ENCODE results near the gene SLC24A4.

SLC24A4 gene

DNA sequence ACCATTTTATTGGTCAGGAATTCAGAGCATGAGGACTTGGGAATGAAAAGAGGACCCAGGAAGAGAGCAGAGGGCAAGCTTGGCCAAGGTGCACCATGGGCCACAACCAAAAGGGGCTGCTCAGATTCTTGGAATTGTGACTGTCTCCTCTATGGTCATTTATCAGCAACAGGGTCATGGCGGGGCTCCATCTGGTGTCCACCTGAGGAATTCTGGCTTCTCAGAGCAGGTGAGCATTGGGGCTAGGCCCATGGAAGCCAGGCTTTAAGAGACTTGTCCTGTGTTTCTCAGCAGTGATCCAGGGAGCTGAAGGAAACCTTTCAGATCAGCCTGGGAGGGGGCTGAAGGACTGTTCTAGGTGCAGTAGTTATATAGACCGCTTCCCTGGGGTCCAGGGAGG, 188.0 kb downstream of the SLC24A4 start:
- H3K27me3 ChIP-seq (ENCODE audit: control insufficient read depth, insufficient read depth, low read length): peaks cover 19% of the 10 kb centered on the region
- no peaks in the 10 kb centered on the region for H3K36me3 ChIP-seq (ENCODE audit: control insufficient read depth, insufficient read depth, low read length)
- no peak overlapping the region for H3K4me3 ChIP-seq (ENCODE audit: low read length)
- H3K9me3 ChIP-seq (ENCODE audit: control insufficient read depth, low read length): no peaks in the 10 kb centered on the region
- no peak overlapping the region for H3K9ac ChIP-seq (ENCODE audit: low read length)
- H3K4me1 ChIP-seq (ENCODE audit: control insufficient read depth, insufficient read depth, low read length): no peaks in the 10 kb centered on the region

DNA sequence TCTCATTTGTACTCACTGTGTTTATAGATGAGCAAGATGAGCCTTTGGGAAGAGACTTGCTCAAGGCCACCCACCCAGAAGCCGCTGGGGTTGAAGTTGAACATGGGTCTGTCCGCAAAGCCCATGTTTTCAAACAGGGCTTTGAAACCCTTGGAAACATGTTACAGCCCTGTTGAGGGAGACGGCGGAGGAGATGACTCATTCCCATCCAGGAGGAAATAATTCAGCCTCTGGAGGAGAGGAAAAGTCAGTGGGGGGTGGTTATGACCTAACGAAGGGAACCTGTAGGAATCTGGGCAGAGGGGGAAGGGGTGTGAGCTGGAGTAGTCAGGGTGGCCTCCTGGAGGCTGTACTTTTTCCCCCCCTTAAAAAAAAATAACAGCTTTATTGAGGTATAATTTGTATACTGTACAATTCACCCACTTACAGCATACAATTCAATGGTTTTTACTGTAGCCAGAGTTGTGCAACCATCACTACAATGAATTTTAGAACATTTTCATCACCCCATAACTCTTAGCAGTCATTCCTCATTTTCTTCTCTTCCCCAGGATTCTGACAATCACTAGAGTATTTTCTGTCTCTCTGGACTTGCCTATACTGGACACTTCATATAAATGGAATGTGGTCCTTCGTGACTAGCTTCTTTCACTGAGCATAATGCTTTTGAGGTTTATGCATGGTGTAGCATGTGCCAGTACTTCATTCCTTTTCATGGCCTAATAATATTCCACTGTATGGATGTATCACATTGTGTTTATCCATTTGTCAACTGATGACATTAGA, 188.7 kb downstream of the SLC24A4 start:
- Histone ChIP-seq H3K36me3 (ENCODE audit: control insufficient read depth, insufficient read depth, low read length) (no peaks in the 10 kb centered on the region), H3K4me1 (ENCODE audit: control insufficient read depth, insufficient read depth, low read length) (no peaks in the 10 kb centered on the region), H3K9ac (ENCODE audit: low read length) (no peak overlapping the region), H3K9me3 (ENCODE audit: control insufficient read depth, low read length) (no peaks in the 10 kb centered on the region), H3K4me3 (ENCODE audit: low read length) (no peak overlapping the region), H3K27me3 (ENCODE audit: control insufficient read depth, insufficient read depth, low read length) (peaks cover 19% of the 10 kb centered on the region)

DNA sequence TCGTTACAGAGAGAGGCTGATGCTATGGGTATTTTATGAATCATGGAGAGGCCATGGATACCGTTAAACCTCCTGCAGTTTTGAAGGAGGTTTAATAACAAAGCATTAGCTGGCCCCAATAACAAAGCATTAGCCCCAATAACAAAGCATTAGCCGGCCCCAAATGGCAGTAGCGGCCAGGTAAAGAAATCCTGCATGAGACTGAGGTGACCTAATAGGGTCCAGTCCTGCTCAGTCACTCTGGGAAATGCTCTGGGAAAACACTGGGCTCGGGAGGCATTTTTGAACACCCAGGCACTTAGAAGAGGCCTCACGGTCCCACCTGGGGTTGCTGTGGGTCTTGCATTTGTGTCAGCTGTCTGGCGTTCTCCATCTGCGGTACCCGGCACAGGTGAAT, 189.8 kb downstream of the SLC24A4 start:
- H3K4me1 ChIP-seq (ENCODE audit: control insufficient read depth, insufficient read depth, low read length): no peaks in the 10 kb centered on the region
- no peaks in the 10 kb centered on the region for H3K9me3 ChIP-seq (ENCODE audit: control insufficient read depth, low read length)
- peaks cover 19% of the 10 kb centered on the region for H3K27me3 ChIP-seq (ENCODE audit: control insufficient read depth, insufficient read depth, low read length)
- H3K9ac ChIP-seq (ENCODE audit: low read length): peak overlapping the region; percentile 68
- no peaks in the 10 kb centered on the region for H3K36me3 ChIP-seq (ENCODE audit: control insufficient read depth, insufficient read depth, low read length)
- H3K4me3 ChIP-seq (ENCODE audit: low read length): no peak overlapping the region

DNA sequence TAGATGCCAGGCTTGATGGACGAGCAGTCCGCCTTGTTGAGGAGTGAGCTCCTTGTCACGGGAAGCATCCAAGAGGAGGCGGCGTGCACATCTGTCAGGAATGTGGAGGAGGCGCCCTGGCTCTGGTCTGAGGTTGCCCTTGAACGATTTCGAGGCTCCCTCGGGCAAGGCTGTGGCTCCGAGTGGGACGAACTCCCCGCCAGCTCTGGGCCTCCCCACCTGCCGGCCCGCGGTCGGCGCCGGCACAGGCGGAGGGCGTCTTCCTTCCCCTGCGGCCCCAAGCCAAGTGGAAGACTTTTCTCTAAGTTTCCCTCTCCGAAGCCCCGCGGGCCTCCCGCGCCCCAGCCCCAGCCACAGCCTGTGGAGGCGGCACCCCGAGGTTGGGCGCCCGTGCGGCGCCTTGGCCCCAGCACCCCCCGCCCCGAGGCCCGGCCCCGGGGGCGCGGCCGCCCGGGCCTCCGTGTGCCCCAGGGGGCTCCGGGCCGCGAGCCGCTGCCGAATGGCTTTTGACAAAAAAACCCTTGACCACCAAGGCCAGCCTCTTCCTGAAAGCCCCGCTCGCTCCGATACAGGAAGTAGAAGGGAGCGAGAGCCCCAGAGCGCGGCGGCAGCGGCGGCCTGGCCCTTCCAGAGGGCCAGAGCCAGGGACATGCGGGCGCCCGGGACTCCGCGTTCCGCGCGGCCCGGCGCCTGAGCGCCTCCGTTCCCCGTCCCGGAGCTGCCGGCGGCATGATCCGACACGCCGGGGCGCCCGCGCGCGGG, 190.4 kb downstream of the SLC24A4 start, which contains the start of gene RIN3:
TSS of gene RIN3 (plus strand) at position 578 of the 762 bp plus-strand sequence. CDS start at position 730, 152 bp downstream.
- no peaks in the 10 kb centered on the region for H3K9me3 ChIP-seq (ENCODE audit: control insufficient read depth, low read length)
- H3K27me3 ChIP-seq (ENCODE audit: control insufficient read depth, insufficient read depth, low read length): peaks cover 19% of the 10 kb centered on the region
- H3K36me3 ChIP-seq (ENCODE audit: control insufficient read depth, insufficient read depth, low read length): no peaks in the 10 kb centered on the region

DNA sequence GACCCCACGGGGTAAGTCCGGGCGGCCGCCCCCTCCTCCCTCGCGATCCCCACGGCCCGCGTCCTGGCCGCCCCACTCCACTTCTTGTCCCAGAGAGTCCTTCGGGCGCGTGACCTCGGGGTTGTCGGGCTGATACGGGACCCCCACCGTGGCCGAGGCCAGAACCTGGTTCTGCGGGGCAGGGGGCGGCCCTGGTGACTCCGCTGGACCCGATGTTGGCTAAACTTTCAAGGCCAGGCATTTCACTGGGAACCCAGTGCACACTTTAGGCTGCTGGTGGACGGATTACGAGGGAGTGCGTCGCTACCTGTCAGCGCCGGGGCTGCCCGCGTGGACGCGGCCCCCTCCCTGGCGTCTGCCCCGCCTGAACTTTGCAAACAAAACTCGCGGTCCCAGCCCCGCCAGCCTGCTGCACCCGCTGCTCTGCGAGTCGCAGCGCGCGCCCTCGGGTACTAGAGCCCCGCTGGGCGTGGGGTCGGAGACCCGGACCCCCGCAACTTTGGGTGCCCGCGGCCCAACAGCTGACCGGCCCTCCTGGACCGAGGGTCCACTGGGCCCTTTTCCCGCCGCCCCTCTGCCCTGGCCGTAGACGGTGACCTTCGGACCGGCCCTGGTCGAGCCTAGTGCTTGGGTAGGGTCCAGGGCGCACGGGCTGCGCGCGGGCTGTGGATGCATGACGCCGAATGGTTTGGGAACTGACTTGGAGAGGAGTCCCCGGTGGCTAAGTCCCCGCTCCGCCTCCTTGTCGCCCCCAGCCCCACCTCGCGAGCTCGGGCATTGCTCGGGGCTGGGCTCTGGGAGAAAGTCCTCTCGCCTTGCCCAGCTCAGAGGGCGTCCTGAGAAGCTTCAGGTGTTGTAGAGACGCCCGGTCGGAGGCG, 191.2 kb downstream of the SLC24A4 start:
- H3K4me1 ChIP-seq (ENCODE audit: control insufficient read depth, insufficient read depth, low read length): no peaks in the 10 kb centered on the region
- H3K4me3 ChIP-seq (ENCODE audit: low read length): peak overlapping the region; percentile 19
- peaks cover 19% of the 10 kb centered on the region for H3K27me3 ChIP-seq (ENCODE audit: control insufficient read depth, insufficient read depth, low read length)
- no peaks in the 10 kb centered on the region for H3K36me3 ChIP-seq (ENCODE audit: control insufficient read depth, insufficient read depth, low read length)
- peak overlapping the region; percentile 68 for H3K9ac ChIP-seq (ENCODE audit: low read length)
- no peaks in the 10 kb centered on the region for H3K9me3 ChIP-seq (ENCODE audit: control insufficient read depth, low read length)

More for the DNA sequence above, 190.4 kb downstream of the SLC24A4 start, which contains the start of gene RIN3:
- Histone ChIP-seq H3K9ac (ENCODE audit: low read length) (peak within 1 kb of the TSS; percentile 68), H3K4me3 (ENCODE audit: low read length) (peak within 1 kb of the TSS; percentile 19), H3K4me1 (ENCODE audit: control insufficient read depth, insufficient read depth, low read length) (no peaks in the 10 kb centered on the region)

DNA sequence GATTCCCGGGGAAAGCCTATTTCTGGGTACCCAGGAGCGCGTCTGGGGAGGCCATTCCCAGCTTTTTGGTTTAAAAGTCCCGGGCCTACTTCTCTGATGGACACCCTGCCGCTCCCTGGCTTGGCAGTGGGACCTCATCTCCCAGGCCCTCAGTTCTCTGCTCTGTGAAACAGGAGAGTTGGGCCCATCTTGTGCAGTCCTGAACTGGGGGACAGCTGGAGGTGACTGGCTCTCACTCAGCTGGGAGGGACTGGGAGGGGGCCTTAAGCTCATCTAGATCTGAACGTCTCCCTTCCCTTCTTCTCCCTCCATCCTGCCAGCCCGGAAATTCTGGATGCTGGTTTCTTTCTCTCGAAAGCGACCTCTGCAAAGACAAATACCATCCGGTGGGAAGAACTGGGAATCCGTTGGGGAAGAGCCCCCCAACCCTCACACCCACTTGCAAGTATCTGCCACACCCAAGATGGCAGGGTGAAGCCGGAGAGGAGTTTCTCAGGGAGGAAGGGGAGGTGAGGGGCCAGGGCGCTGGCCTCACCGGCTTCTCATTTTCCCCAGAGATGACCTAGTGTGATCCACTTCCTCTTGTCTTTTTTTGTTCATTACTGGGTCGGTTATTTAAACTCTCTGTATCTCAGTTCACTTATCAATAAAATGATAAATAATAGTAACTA, 192.0 kb downstream of the SLC24A4 start:
- H3K27me3 ChIP-seq (ENCODE audit: control insufficient read depth, insufficient read depth, low read length): peaks cover 19% of the 10 kb centered on the region
- peak overlapping the region; percentile 68 for H3K9ac ChIP-seq (ENCODE audit: low read length)
- no peaks in the 10 kb centered on the region for H3K9me3 ChIP-seq (ENCODE audit: control insufficient read depth, low read length)
- H3K4me3 ChIP-seq (ENCODE audit: low read length): no peak overlapping the region
- no peaks in the 10 kb centered on the region for H3K36me3 ChIP-seq (ENCODE audit: control insufficient read depth, insufficient read depth, low read length)
- H3K4me1 ChIP-seq (ENCODE audit: control insufficient read depth, insufficient read depth, low read length): no peaks in the 10 kb centered on the region

DNA sequence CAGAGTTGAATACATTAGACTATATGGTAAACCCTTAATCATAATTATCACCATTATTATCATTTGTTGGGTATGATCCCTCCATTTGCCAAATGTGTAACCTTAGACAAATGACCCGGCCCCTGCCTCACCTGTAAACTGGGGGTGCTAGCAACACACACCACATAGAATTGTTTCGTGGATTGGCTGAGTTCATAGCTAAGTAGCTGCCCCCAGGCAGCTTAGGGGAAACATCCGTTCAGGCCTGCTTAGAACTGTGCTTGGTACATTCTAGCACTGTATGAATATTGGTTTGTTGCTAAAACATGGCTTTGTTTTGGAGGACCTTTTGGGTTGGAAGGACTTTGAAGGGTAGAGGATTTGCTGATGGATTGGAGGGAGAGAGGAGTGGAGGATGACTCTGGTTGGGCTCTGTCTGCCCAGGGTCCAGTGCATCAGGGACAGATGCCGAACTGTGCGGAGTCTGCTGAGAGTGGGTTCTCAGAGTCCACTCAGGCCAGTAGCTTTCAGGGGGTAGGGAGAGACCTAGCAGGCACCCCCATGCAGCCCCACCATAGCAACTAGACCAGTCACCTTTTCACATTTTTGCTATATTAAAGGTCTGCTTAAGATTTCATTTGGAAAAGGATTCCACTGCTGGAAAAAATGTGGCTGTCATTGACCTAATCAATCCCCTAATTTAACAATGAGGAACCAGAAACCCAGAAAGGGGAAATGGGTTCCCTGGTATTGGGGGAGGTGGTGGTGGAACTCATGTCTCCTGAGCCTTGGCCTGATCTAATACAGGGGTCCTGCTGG, 192.8 kb downstream of the SLC24A4 start:
- H3K36me3 ChIP-seq (ENCODE audit: control insufficient read depth, insufficient read depth, low read length): no peaks in the 10 kb centered on the region
- H3K4me1 ChIP-seq (ENCODE audit: control insufficient read depth, insufficient read depth, low read length): no peaks in the 10 kb centered on the region
- H3K9ac ChIP-seq (ENCODE audit: low read length): no peak overlapping the region
- H3K9me3 ChIP-seq (ENCODE audit: control insufficient read depth, low read length): no peaks in the 10 kb centered on the region
- peaks cover 19% of the 10 kb centered on the region for H3K27me3 ChIP-seq (ENCODE audit: control insufficient read depth, insufficient read depth, low read length)
- H3K4me3 ChIP-seq (ENCODE audit: low read length): no peak overlapping the region

DNA sequence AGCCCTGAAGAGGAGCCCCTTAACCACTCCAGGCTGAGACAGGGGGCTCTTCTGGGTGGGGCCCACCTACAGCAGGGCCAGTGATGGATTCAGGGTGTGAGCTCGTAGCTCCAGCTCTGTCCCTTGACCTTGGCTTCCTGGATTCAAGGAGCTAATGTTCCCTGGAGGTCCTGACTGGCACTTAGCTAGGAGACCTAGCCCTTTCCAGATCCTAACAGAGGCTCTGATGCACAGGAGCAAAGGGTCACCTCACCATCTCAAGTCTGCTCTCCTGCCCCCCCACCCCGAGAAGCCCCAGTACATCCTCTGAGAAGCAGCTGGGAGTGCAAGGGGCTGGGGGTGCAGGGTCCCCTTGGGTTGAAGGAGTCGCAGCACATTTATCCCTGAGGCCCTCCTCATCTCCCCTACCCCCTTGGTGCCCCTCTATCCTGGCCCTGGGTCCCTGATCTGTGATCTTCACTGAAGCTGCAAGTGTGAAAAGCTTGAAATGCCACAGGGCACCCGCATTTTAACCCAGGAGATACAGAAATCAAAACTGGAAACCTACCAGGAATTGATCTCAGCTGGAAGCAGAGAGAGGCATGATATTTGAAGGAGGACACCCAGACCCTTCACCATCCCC, 193.5 kb downstream of the SLC24A4 start:
- no peaks in the 10 kb centered on the region for H3K36me3 ChIP-seq (ENCODE audit: control insufficient read depth, insufficient read depth, low read length)
- H3K27me3 ChIP-seq (ENCODE audit: control insufficient read depth, insufficient read depth, low read length): peaks cover 19% of the 10 kb centered on the region
- H3K4me1 ChIP-seq (ENCODE audit: control insufficient read depth, insufficient read depth, low read length): no peaks in the 10 kb centered on the region
- H3K4me3 ChIP-seq (ENCODE audit: low read length): no peak overlapping the region
- no peak overlapping the region for H3K9ac ChIP-seq (ENCODE audit: low read length)
- H3K9me3 ChIP-seq (ENCODE audit: control insufficient read depth, low read length): no peaks in the 10 kb centered on the region

DNA sequence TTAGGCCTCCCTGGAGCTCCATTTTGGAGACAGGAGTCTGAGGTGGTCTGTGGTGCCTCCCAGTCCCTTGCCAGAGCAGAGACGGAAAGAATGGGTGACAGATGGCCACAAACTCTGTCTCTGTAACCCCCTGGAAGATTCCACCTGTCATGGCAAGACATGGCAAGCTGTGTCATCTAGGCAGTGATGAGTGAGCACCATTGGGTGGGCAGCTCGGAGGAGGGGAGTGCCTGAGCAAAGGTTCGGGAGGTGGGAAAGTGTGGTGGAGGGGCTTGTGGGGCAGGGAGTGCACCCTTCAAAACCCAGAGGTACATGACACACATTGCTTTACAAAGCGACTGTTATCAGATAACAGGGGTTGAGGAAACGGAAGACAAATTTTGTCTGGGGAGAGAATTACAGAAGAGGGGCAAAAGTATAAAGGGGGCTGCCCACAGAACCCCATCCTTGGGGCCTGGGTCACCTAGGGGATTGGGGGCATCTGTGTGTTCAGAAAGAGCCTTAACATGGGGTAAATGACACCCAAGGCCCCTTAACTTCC, 194.1 kb downstream of the SLC24A4 start:
- no peaks in the 10 kb centered on the region for H3K4me1 ChIP-seq (ENCODE audit: control insufficient read depth, insufficient read depth, low read length)
- H3K9ac ChIP-seq (ENCODE audit: low read length): no peak overlapping the region
- no peak overlapping the region for H3K4me3 ChIP-seq (ENCODE audit: low read length)
- H3K36me3 ChIP-seq (ENCODE audit: control insufficient read depth, insufficient read depth, low read length): no peaks in the 10 kb centered on the region
- no peaks in the 10 kb centered on the region for H3K9me3 ChIP-seq (ENCODE audit: control insufficient read depth, low read length)
- peaks cover 19% of the 10 kb centered on the region for H3K27me3 ChIP-seq (ENCODE audit: control insufficient read depth, insufficient read depth, low read length)

DNA sequence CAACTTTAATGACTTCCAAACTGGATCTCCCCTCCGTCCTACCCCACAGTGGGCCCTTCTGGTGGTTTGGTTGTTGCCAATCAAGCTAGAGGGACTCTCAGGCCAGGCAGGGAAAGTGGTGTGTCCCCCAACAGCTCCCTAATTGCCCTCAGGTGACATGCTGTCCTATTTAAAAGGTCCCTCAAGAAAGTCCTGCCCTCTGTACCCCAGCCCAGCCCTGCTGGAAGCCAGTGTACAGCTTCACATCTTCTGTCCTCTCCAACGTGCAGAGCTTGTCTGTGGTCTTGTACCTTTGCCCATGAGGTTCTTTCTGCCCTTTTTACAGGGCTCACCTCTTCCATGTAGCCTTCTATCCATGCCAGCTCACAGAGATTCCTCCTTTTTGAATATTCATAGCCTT, 194.8 kb downstream of the SLC24A4 start:
- Histone ChIP-seq H3K4me1 (ENCODE audit: control insufficient read depth, insufficient read depth, low read length) (no peaks in the 10 kb centered on the region), H3K4me3 (ENCODE audit: low read length) (no peak overlapping the region), H3K9ac (ENCODE audit: low read length) (no peak overlapping the region), H3K9me3 (ENCODE audit: control insufficient read depth, low read length) (no peaks in the 10 kb centered on the region), H3K27me3 (ENCODE audit: control insufficient read depth, insufficient read depth, low read length) (peaks cover 18% of the 10 kb centered on the region), H3K36me3 (ENCODE audit: control insufficient read depth, insufficient read depth, low read length) (no peaks in the 10 kb centered on the region)
